ENCODE data around the gene PRRG2.

The PRRG2 gene

DNA sequence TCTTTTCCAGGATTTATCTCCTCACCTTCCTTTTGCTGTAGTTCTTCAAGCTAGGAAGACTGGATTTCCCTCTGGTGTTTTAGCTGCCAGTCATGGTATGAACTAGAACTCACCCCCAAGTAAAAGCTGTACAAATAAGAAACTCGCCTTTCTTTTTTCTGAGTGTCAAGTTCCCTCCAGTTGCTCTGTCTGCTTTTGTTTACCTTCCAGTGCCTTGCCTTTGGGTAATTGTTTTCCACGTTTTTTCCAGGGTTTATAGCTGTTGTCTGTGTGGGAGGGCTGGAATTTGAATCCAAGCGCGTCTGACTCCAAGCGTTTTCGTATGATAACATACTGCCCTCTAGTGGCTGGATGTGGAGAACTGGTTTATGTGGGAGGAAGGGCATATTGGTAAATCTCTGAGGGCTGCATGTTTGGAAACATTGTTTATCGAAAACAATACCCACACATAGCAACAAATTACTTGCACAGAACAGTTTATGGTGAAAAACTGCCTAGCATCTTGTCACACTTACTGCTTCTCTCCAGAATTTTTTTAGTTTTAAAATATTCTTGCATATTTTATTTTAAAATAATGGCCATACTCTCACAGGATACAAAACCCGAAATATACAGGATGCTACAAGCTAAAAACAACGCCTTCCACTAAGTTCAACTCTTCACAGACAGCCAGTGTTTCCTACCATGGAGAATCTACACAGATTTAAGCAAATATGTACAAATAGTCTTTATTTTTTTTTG lies 34.1 kb upstream of the PRRG2 start:
- no peaks in the 10 kb centered on the region for H3K4me1 ChIP-seq (ENCODE audit: control insufficient read depth in 1 of 2, insufficient read depth in 1 of 2, low read depth in 1 of 2, low read length in 1 of 2)
- TF ChIP-seq, protein P1, sequence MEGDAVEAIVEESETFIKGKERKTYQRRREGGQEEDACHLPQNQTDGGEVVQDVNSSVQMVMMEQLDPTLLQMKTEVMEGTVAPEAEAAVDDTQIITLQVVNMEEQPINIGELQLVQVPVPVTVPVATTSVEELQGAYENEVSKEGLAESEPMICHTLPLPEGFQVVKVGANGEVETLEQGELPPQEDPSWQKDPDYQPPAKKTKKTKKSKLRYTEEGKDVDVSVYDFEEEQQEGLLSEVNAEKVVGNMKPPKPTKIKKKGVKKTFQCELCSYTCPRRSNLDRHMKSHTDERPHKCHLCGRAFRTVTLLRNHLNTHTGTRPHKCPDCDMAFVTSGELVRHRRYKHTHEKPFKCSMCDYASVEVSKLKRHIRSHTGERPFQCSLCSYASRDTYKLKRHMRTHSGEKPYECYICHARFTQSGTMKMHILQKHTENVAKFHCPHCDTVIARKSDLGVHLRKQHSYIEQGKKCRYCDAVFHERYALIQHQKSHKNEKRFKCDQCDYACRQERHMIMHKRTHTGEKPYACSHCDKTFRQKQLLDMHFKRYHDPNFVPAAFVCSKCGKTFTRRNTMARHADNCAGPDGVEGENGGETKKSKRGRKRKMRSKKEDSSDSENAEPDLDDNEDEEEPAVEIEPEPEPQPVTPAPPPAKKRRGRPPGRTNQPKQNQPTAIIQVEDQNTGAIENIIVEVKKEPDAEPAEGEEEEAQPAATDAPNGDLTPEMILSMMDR (IDR thresholded peaks at IDR 0.05) = peak; percentile 83
- no peaks in the 10 kb centered on the region for H3K27me3 ChIP-seq
- no peaks in the 10 kb centered on the region for H3K9me3 ChIP-seq
- peaks cover 50% of the 10 kb centered on the region for H3K36me3 ChIP-seq
- H3K27ac ChIP-seq = no peak overlapping the region
- no peak overlapping the region for H3K4me3 ChIP-seq (ENCODE audit: low read depth in 1 of 2, low read length in 1 of 2)

DNA sequence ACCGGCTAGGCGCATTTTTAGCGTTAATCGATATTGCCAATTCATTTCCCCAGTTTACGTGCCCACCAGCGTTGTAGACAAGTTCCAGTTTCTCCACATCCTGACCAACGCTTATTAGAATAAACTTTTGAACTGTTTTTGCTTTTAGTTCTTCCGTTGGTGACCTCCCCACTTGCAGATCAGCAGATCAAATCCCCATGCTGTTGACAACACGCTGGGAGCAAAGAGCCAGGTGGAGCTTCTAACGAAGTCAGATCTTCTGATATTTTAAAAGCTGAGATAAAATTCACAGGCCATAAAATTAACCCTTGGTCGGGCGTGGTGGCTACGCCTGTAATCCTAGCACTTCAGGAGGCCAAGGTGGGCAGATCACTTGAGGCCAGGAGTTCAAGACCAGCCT lies 32.1 kb upstream of the PRRG2 start:
- H3K9me3 ChIP-seq = no peaks in the 10 kb centered on the region
- peaks cover 42% of the 10 kb centered on the region for H3K36me3 ChIP-seq
- H3K4me3 ChIP-seq (ENCODE audit: low read depth in 1 of 2, low read length in 1 of 2) = no peak overlapping the region
- H3K27me3 ChIP-seq = no peaks in the 10 kb centered on the region
- H3K4me1 ChIP-seq (ENCODE audit: control insufficient read depth in 1 of 2, insufficient read depth in 1 of 2, low read depth in 1 of 2, low read length in 1 of 2) = no peaks in the 10 kb centered on the region
- no peak overlapping the region for H3K27ac ChIP-seq
- TF ChIP-seq, protein P1 (IDR thresholded peaks at IDR 0.05) = no peak

DNA sequence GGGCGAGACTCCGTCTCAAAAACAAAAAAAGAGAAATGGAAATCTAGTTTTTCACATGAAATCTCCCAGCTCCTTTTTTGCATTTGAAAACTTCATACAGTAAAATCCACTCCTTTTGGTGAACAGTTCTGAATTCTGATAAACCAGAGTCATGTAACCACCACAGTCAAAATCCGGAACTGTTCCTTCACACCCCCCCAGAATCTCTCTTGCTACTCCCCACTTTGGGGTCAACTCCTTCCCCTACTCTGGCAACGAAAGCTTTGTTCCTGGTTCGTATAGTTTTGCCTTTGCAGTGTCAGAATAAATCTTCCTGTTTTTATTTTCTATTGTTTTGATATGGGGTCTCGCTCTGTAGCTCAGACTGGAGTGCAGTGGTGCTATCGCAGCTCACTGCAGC lies 29.6 kb upstream of the PRRG2 start:
- TF ChIP-seq, protein P1 (IDR thresholded peaks at IDR 0.05) = no peak
- H3K36me3 ChIP-seq = peaks cover 63% of the 10 kb centered on the region
- H3K4me1 ChIP-seq (ENCODE audit: control insufficient read depth in 1 of 2, insufficient read depth in 1 of 2, low read depth in 1 of 2, low read length in 1 of 2) = no peaks in the 10 kb centered on the region
- no peak overlapping the region for H3K27ac ChIP-seq
- no peak overlapping the region for H3K4me3 ChIP-seq (ENCODE audit: low read depth in 1 of 2, low read length in 1 of 2)
- H3K27me3 ChIP-seq = no peaks in the 10 kb centered on the region
- no peaks in the 10 kb centered on the region for H3K9me3 ChIP-seq

DNA sequence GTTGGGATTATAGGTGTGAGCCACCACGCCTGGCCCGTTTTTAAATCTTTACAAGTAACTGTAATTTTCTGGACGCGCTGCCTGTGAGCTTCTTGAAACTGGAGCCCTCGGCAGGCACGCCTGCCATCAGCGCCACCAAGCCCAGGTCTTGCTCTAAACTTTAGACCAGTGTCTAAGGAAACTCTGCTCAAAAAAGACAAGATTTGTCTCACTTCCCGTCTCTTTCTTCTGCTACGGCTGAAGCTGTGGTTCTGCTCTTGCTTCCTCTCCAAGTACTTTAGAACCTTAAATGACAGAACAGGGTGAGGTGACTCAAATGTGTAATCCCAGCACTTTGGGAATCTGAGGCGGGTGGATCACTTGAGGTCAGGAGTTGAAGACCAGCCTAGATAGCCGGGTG lies 28.4 kb upstream of the PRRG2 start:
- Histone ChIP-seq H3K36me3 (peaks cover 75% of the 10 kb centered on the region), H3K27me3 (no peaks in the 10 kb centered on the region), H3K9me3 (no peaks in the 10 kb centered on the region), H3K4me1 (ENCODE audit: control insufficient read depth in 1 of 2, insufficient read depth in 1 of 2, low read depth in 1 of 2, low read length in 1 of 2) (no peaks in the 10 kb centered on the region), H3K27ac (no peak overlapping the region), H3K4me3 (ENCODE audit: low read depth in 1 of 2, low read length in 1 of 2) (no peak overlapping the region)
- TF ChIP-seq, protein P1 (IDR thresholded peaks at IDR 0.05) = no peak

DNA sequence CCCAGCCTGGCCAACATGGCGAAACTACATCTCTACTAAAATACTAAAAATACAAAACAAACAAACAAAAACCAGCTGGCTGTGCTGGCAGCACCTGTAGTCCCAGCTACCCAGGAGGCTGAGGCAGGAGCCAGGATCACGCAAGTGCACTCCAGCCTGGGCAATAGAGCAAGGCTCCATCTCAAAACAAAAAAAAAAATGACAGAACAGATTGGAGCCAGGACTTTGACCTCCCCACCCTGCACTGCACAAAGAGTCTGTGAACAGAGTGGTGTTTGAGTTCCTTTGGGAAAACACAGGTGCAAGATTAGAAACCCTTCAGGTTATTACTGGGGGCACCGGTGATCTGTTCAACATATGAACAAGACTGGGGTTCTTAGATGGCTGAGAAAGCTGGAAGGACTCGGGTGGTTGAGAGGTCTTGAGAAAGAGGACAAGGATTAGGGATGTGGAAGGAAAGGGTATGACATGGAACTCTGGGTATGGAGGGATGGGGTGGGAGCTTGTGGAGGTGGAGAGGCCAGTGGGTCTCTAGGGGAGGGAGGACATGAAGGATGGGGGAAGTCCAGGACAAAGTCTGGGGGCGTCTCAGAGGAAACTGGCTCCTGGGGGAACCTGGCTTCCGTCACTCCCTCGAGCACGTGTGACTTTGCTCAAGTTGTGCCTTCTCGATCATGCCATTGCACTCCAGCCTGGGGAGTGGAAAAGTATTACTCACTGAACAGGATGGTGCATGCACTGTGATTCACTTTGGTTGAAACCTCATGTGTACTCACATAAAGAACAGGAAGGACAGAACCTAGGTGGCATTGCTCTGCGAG lies 27.5 kb upstream of the PRRG2 start:
- Histone ChIP-seq H3K4me3 (ENCODE audit: low read depth in 1 of 2, low read length in 1 of 2) (no peak overlapping the region), H3K27me3 (no peaks in the 10 kb centered on the region), H3K36me3 (peaks cover 80% of the 10 kb centered on the region), H3K9me3 (no peaks in the 10 kb centered on the region), H3K4me1 (ENCODE audit: control insufficient read depth in 1 of 2, insufficient read depth in 1 of 2, low read depth in 1 of 2, low read length in 1 of 2) (no peaks in the 10 kb centered on the region), H3K27ac (no peak overlapping the region)
- TF ChIP-seq, protein P1 (IDR thresholded peaks at IDR 0.05) = no peak
